Stimulated activated CD8-positive, alpha-beta memory T cell treated with anti-CD3 and anti-CD28 coated beads, Interleukin-4, amount 100 ng/mL, for 4 hours (primary cell): ENCODE data around the gene TCF23.
"Not testable (repeated sequence)": the region's sequence is repeated elsewhere in the genome, so short reads cannot be mapped to it uniquely, and the experiment has no call there.

ENCODE experiments used
- DNase-seq, 2 donors: peaks; one replicate each; pipeline ENCODE4 v3.0.0-alpha.2; 2020; ENCODE audit warnings: low read depth in 2 of 2, low spot score in 1 of 2

TCF23 gene

DNA sequence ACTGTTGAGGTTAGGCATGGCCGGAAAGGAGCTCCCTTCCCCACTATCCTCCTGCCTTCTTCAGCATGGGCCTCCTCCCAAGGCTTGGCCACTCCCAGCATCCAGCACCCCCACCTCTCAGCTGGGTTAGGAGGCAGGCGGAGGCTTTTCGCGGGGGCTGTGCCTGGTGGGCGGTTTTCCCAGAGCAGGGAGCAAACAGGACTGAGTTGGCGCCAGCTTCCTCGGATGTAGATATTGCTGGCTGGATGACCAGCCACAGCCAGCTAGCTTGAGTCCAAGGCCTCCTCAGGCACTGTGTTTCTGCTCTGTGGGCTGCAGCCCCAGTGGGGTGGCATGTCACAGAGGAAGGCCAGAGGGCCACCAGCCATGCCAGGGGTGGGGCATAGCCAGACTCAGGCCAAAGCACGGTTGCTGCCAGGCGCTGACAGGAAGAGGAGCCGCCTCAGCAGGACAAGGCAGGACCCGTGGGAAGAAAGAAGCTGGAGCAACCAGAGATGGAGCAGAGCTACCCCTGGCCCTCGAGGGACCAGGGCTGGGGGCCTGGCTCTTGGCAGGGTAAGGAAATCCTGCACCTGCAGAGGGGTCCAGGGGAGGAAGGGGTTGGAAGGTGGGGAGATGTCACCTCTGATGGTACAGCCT is at the start of gene TCF23:
TCF23 (plus strand) TSS at position 204 of the 639 bp plus-strand sequence; CDS start at position 334, 130 bp downstream.
- no peak for DNase-seq

DNA sequence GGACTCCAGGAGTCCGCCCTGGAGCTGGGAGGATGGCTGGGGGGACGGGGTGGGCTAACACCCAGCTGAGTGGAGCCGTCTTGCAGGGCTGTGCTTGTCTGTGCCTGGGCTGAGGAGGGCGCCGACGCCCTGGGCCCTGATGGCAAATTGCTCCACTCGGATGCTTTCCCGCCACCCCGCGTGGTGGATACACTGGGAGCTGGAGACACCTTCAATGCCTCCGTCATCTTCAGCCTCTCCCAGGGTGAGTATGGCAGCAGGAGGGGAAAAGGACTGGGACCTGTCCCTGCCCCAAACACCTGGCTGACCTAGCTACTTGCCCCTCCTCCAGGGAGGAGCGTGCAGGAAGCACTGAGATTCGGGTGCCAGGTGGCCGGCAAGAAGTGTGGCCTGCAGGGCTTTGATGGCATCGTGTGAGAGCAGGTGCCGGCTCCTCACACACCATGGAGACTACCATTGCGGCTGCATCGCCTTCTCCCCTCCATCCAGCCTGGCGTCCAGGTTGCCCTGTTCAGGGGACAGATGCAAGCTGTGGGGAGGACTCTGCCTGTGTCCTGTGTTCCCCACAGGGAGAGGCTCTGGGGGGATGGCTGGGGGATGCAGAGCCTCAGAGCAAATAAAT is 49.4 kb upstream of the TCF23 start:
- no peak for DNase-seq

- no peak for DNase-seq
These were observed 48.8 kb upstream of the TCF23 start for GRCh38 chr2:27100036-27100435.

- DNase-seq: no peak
These were observed 46.5 kb upstream of the TCF23 start for GRCh38 chr2:27102329-27102728.

- no peak for DNase-seq
These were observed 42.8 kb upstream of the TCF23 start for GRCh38 chr2:27105981-27106380.

DNA sequence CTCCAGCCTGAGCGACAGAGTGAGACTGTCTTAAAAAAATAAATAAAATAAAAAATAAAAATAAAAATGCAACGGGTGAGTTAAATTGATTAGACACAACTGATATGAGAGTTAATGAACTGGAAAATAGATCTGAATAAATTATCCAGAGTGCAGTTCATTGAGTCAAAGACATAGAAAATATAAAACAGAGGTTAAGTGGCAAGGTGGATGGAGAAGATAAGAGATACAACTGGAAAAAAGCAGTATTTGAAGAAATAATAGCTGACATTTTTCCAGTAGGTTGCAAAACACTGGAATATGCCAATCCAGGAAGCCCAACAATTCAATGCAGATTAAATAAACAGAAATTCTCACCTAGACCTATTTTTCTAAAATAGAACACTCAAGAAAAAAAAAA is 40.6 kb upstream of the TCF23 start:
- no peak for DNase-seq

DNA sequence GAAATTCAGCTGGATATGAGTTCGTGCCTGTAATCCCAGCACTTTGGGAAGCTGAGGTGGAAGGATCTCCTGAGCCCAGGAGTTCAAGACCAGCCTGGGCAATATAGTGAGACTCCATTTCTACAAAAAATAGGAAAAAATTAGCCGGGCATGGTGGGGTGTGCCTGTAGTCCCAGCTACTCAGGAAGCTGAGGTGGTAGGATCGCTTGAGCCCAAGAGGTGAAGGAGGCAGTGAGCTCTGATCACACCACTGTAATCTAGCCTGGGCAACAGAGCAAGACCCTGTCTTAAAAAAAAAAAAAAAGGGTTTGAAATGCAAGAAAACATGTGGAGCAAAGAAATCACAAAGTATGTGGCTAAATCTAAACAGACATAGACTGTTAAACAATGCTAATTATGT is 39.7 kb upstream of the TCF23 start:
- no peak for DNase-seq

DNA sequence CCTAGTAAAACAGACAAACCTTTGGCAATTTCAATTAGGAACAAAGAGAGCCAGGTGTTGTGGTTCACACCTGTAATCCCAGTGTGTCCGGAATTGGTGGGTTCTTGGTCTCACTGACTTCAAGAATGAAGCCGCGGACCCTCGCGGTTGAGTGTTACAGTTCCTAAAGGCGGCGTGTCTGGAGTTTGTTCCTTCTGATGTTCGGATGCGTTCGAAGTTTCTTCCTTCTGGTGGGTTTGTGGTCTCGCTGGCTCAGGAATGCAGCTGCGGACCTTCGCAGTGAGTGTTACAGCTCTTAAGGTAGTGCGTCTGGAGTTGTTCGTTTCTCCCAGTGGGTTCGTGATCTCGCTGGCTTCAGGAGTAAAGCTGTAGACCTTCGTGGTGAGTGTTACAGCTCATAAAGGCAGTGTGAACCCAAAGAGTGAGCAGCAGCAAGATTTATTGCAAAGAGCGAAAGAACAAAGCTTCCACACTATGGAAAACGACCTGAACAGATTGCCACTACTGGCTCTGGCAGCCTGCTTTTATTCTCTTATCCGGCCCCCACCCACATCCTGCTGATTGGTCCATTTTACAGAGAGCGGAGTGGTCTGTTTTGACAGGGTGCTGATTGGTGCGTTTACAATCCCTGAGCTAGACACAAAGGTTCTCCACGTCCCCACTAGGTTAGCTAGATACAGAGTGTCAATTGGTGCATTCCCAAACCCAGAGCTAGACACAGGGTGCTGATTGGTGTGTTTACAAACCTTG is 38.0 kb upstream of the TCF23 start:
- not testable (repeated sequence) for DNase-seq

GRCh38 chr2:27111392-27112078 is 37.3 kb upstream of the TCF23 start:
- not testable (repeated sequence) for DNase-seq

DNA sequence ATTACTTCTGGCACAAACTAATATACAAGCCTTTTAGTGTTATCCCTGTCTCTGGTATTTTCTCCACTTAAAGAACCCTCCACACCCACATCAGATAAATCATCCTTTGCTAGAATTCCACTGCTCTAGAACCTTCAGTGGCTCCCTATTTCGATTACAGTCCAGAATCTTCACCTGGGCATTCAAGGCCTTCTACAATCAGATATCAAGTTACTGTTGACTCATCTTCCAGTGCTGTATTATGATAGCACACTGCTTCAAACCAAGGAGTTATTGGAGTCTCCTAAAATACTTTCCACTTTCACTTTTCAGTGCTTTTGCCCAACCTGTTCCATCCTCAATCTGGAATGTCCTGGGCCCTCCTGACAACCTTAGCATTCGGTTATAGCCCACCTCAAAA is 33.3 kb upstream of the TCF23 start:
- DNase-seq: no peak

DNA sequence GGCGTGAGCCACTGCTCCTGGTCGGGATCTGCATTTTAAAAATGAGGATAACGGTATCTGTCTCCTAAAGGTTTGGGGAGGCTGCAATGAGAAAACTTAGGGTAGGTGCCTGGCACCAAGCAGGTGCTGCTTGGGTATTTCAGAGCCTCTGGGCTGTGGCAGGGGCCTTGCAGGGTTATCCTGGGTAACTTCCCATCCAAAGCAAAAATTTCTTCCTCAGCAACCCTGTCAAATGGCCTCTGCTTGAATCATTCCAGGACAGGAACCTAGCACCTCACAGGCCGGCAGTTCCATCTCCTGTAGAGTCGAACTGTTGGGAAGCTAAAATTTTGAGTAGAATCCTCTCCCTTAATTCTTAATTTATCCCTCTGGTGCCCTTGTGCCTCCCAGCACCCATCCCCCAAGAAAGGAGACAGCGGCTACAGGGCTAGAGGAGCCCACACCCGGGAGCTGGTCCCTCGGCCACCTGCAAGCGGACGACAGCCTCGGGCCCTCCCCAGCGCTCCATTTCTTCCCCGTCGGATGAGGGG is 30.7 kb upstream of the TCF23 start:
- no peak for DNase-seq

DNA sequence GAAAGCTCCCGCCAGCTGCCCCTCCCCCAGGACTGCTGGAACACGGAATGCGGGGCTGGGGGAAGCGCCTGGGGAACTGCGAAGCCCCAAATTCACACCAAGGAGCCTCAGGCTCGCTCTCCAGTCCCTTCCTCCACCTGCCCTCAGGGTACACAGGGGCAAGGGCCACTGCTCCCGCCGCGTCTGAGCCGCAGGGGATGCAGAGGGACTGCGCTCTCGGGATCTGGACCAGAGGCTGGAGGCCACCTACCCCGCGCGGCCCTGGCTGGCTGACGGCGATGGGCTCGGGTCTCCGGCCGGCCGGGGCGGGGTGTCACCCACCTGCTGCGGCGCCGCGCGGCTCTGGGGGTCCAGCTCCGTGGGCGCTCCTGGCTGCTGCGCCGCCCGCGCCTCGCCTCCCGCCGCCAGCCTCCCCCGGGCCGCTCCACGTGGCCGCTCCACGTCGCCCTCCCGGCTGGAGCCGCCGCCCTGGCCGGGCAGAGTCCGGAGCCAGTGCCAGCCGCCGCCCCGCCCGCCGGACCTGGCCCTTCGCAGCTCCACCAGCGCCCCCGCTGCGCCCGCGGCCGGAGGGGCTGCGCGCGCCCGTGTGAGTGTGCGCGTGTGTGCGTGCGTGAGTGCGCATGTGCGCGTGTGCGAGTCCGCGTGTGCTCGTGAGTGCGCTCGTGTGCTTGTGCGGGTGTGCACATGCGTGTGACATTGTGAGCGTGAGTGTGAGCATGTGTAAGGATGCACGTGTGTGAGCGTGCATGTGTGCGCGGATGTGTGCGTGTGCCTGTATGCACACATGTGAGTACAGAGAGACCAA is 30.1 kb upstream of the TCF23 start, which contains the start of gene CGREF1:
CGREF1 (minus strand) TSS at position 604 of the 805 bp plus-strand sequence. CDS start 14,762 bp downstream, outside the sequence.
- DNase-seq: no peak

GRCh38 chr2:27119330-27119670 is 29.5 kb upstream of the TCF23 start:
- DNase-seq: not testable (repeated sequence)

DNA sequence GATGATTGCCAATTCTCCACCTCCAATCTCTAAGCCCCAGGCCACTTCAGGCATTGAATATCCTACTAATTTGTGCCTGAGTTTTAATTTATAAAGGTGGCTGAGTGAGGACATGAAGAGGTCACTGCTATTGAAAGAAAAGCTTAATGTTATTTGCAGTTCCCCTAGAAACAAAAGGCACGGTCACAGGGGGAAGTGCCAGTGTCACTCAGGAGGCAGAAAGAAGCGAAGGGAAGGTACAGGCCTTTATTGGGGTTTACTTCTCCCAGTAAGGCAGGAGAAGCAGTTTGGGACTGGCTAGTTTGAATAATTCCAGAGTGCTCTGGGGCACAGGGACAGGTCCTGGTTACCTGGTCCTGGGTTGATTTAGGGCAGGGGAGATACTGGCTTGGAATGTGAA is 26.9 kb upstream of the TCF23 start:
- no peak for DNase-seq

DNA sequence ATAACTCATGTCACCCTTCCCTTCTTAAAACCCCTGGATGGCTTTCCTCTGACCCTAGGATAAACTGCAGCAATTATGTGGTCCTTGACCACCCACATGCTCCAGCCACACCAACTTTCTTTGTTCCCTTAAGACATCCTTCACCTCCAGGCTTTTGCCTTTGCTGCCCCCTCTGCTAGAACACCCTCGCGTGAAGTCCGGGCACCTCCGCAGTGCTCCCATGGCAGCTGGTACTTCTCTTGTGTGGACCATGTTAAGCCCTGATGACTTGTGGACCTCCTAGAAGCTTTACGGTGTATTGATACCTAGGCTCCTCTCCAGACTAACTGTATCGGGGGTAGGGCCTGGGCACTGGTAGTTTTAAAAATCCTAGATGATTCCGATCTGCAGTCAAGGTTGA is 26.0 kb upstream of the TCF23 start:
- DNase-seq: no peak

GRCh38 chr2:27123302-27124150 is 25.3 kb upstream of the TCF23 start, which contains the start of gene ABHD1:
Gene ABHD1 (plus strand): TSS chr2:27123815. CDS start chr2:27123949, 134 bp downstream.
- DNase-seq: peak in 1 of 2 donors; percentile 42

- no peak for DNase-seq
These were observed 23.7 kb upstream of the TCF23 start for GRCh38 chr2:27125104-27125503.

DNA sequence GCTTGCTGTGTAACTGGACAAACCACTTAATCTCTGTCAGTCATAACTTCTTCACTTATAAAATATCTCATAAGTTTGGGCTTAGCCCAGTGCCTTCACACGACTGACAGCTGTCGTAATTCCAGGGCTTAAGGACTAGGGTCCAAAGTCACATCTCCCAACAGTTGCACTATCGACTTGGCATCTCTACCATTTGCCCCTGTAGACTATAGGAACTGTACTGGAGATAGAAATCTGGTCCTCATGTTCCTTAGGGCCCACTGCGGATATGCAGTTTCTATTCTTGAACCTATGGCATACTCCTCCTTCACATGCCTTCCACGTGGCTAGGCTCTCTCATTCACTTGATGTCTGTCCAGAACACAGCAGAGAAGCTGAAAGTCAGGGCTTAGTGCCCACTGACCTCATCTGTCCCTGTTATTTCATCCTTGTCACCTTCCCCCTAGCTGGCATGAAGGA is 22.5 kb upstream of the TCF23 start:
- no peak for DNase-seq

DNA sequence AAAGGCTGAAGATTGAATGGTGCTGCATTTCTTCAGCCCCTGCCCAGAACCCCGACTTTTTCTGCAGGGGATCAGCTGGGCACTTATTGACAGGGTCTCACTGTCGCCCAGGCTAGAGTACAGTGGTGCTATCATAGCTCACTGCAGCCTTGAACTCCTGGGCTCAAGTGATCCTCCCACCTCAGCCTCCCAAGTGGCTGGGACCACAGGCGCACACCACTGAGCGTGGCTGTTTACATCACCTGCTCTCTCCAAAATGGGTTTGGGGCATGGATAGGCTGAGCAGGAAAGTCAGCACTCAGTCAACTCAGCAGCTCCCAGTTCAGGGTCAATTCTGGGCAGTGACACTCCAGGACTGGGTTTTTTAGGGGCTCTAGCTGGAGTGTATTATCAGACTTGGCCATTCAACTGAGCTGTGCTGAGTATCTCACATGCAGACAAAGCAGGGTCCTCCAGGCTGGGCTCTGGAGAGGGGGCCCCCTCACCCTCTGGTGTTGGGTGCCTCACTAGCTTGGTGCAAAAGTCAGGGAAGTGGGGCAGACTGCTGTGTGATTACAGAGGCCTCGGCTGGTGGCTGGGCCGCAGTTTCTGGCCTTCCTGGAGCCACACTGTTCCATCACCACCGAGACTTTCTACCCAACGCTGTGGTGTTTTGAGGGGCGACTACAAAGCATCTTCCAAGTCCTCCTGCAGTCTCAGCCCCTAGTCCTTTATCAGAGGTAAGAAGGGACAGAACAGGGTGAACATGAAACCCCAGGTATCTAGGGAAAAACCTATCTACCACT is 20.7 kb upstream of the TCF23 start:
- no peak for DNase-seq
